IMR-90 (cell line): ENCODE results near the gene CCNJ. TPM values are rescaled to one million over a fixed set of nuclear protein-coding genes. Genes with fewer than 3 reads are reported as not detected.

ENCODE experiments used
- microRNA-seq, 2 experiments: library from miRNA; stranded (forward) in 1 of 2; unstranded in 1 of 2; fragments of 10-50 nt in 1 of 2; fragments of <30 nt in 1 of 2; gene quantifications in 1 of 2; microRNA quantifications in 1 of 2; one replicate each; pipeline versions ENCODE3 to v1.1.0; 2013 to 2020; ENCODE audit not compliant: insufficient read depth in 1 of 2, insufficient read length in 1 of 2, unreplicated experiment in 1 of 2
- polyA plus RNA-seq, 3 experiments: library from polyadenylated mRNA; depleted of rRNA; stranded (reverse); fragments of >200 nt; gene quantifications; 2 replicates each; pipeline ENCODE4 v1.2.3, GENCODE V29; 2012; ENCODE audit warnings: low replicate concordance in 1 of 3
- small RNA-seq, 5 experiments: library from RNA; depleted of rRNA; stranded (forward); fragments of <200 nt; gene quantifications; one replicate each; pipeline ENCODE3, GENCODE V24; 2012
- total RNA-seq: library from RNA; depleted of rRNA; stranded (reverse); fragments of >200 nt; gene quantifications from 2 replicates; pipeline ENCODE4 v1.2.3, GENCODE V29; 2012; rRNA removed

The CCNJ gene
- total and polyA plus RNA-seq, 2 of the 4 experiments (the other 2 are of a cell fraction): 5.4 to 10.0 TPM

Small RNA genes lying within 50 kb of the gene (microRNA-seq; reads per million reads assigned to microRNA genes)
- gene MIR3157: 0 to 5.5 reads per million in 2 experiments

Small RNA genes lying within 50 kb of the gene (small RNA-seq; reads per million reads assigned to genes)
- gene MIR3157: 0 to 10.9 (median 0) reads per million in 5 experiments

Other genes starting within 250 kb of the CCNJ start
- gene CC2D2B, start 135.6 kb upstream of the CCNJ start, total RNA-seq: not detected in 2 replicates
- gene CC2D2B, start 135.6 kb upstream of the CCNJ start, polyA plus RNA-seq (2012; rRNA removed): not detected in 2 replicates
- 7.9 and 10.0 TPM in 2 replicates for gene ZNF518A, start 86.7 kb downstream of the CCNJ start, total RNA-seq
- gene ZNF518A, start 86.7 kb downstream of the CCNJ start, polyA plus RNA-seq (2012; rRNA removed): 1.8 and 2.1 TPM in 2 replicates
- not detected in 2 replicates for gene BLNK, start 228.0 kb downstream of the CCNJ start, total RNA-seq
- gene BLNK, start 228.0 kb downstream of the CCNJ start, polyA plus RNA-seq (2012; rRNA removed): not detected in 2 replicates